ENCODE data around the gene ROCK1. TPM values are rescaled to one million over a fixed set of nuclear protein-coding genes. Genes with fewer than 3 reads are reported as not detected.

ROCK1 gene
- total RNA-seq, 4 donors from 2014 or later = 77.2 to 110 (median 106) TPM

GRCh38 chr18:21012308-21012707 is 99.3 kb downstream of the ROCK1 start:
- Histone ChIP-seq H3K27ac (replicated peaks in 1 of 4) (no peak overlapping the region), H3K27me3 (no peaks in the 10 kb centered on the region), H3K36me3 (peaks cover 34 to 73% (median 52%) of the 10 kb centered on the region in 4 donors), H3K4me3 (no peak overlapping the region), H3K9me3 (no peaks in the 10 kb centered on the region), H3K4me1 (no peaks in the 10 kb centered on the region)
- TF ChIP-seq POLR2AphosphoS5 (IDR thresholded peaks at IDR 0.05) (no peak), CTCF (IDR thresholded peaks at IDR 0.05) (no peak), EP300 (IDR thresholded peaks at IDR 0.05) (no peak), POLR2A (IDR thresholded peaks at IDR 0.05; ENCODE audit: low read depth) (no peak)
- intact Hi-C loops (cut with DNase I) = no loop called here
- no peak for DNase-seq (ENCODE audit: extremely low spot score)

GRCh38 chr18:21004726-21005125 is 106.9 kb downstream of the ROCK1 start:
- H3K9me3 ChIP-seq = no peaks in the 10 kb centered on the region
- intact Hi-C loops (cut with DNase I) = loop anchor here (5.0 to 10.0 kb wide), 2 partner anchors 110 to 173 kb away; partner anchors contain the start of gene ROCK1
- H3K36me3 ChIP-seq = peaks cover 24 to 55% (median 32%) of the 10 kb centered on the region in 4 donors
- TF ChIP-seq POLR2AphosphoS5 (IDR thresholded peaks at IDR 0.05) = peak in 1 of 2 donors; percentile 53
- TF ChIP-seq POLR2A (IDR thresholded peaks at IDR 0.05; ENCODE audit: low read depth) = no peak
- no peak for DNase-seq (ENCODE audit: extremely low spot score)
- peak overlapping the region; percentile 57 to 69 (median 64) for H3K27ac ChIP-seq (replicated peaks in 1 of 4)
- no peak overlapping the region for H3K4me3 ChIP-seq
- H3K27me3 ChIP-seq = no peaks in the 10 kb centered on the region
- H3K4me1 ChIP-seq = peaks cover 16 to 21% (median 19%) of the 10 kb centered on the region in 4 donors

GRCh38 chr18:21000667-21001066 is 110.9 kb downstream of the ROCK1 start:
- H3K9me3 ChIP-seq = no peaks in the 10 kb centered on the region
- H3K36me3 ChIP-seq = peaks cover 0 to 30% (median 8%) of the 10 kb centered on the region in 4 donors
- intact Hi-C loops (cut with DNase I) = loop anchor here (10.0 kb wide), 1 partner anchor 114 kb away; the partner anchor contains the start of gene ROCK1
- TF ChIP-seq EP300 (IDR thresholded peaks at IDR 0.05) (no peak), POLR2A (IDR thresholded peaks at IDR 0.05; ENCODE audit: low read depth) (no peak), POLR2AphosphoS5 (IDR thresholded peaks at IDR 0.05) (no peak), CTCF (IDR thresholded peaks at IDR 0.05) (no peak)
- H3K4me1 ChIP-seq = peaks cover 16 to 20% (median 19%) of the 10 kb centered on the region in 4 donors
- H3K27ac ChIP-seq (replicated peaks in 1 of 4) = no peak overlapping the region
- no peak for DNase-seq (ENCODE audit: extremely low spot score)
- H3K27me3 ChIP-seq = no peaks in the 10 kb centered on the region
- no peak overlapping the region for H3K4me3 ChIP-seq

GRCh38 chr18:20997371-20997770 is 114.2 kb downstream of the ROCK1 start:
- peaks cover 0 to 3% (median 0%) of the 10 kb centered on the region in 4 donors for H3K4me1 ChIP-seq
- H3K9me3 ChIP-seq = no peaks in the 10 kb centered on the region
- no peak overlapping the region for H3K4me3 ChIP-seq
- intact Hi-C loops (cut with DNase I) = no loop called here
- H3K36me3 ChIP-seq = peaks cover 3 to 33% (median 9%) of the 10 kb centered on the region in 4 donors
- no peak overlapping the region for H3K27ac ChIP-seq (replicated peaks in 1 of 4)
- TF ChIP-seq POLR2A (IDR thresholded peaks at IDR 0.05; ENCODE audit: low read depth) (no peak), POLR2AphosphoS5 (IDR thresholded peaks at IDR 0.05) (no peak), CTCF (IDR thresholded peaks at IDR 0.05) (no peak), EP300 (IDR thresholded peaks at IDR 0.05) (no peak)
- no peaks in the 10 kb centered on the region for H3K27me3 ChIP-seq
- DNase-seq (ENCODE audit: extremely low spot score) = no peak

GRCh38 chr18:20996418-20996817 is 115.2 kb downstream of the ROCK1 start:
- WGBS = 88% methylated on average over 1 of the region's 1 CpG

More at GRCh38 chr18:20996418-20996817, 115.2 kb downstream of the ROCK1 start:
- Histone ChIP-seq H3K27ac (replicated peaks in 1 of 4) (no peak overlapping the region), H3K36me3 (peaks cover 3 to 39% (median 18%) of the 10 kb centered on the region in 4 donors), H3K9me3 (no peaks in the 10 kb centered on the region), H3K27me3 (no peaks in the 10 kb centered on the region), H3K4me1 (peaks cover 0 to 3% (median 0%) of the 10 kb centered on the region in 4 donors), H3K4me3 (no peak overlapping the region)
- intact Hi-C loops (cut with DNase I) = no loop called here
- DNase-seq (ENCODE audit: extremely low spot score) = no peak
- TF ChIP-seq POLR2AphosphoS5 (IDR thresholded peaks at IDR 0.05) (no peak), POLR2A (IDR thresholded peaks at IDR 0.05; ENCODE audit: low read depth) (no peak), EP300 (IDR thresholded peaks at IDR 0.05) (no peak), CTCF (IDR thresholded peaks at IDR 0.05) (no peak)
